Choroid plexus epithelial cell (primary cell): ENCODE measurements around the gene RRAGC.

Experiments
- DNase-seq: peaks from one replicate; pipeline ENCODE4 v3.0.0-alpha.2; 2010; ENCODE audit warnings: low read depth
- H3K4me3 ChIP-seq: 2 replicates; pipeline ENCODE4 v1.5.1; 2011; ENCODE audit warnings: low read depth, mild to moderate bottlenecking, control low read depth, low read length, moderate library complexity
- TF ChIP-seq, protein P1 (sequence below): conservative IDR thresholded peaks from 2 replicates; pipeline ENCODE4 v1.5.1; 2011; ENCODE audit warnings: low read depth, mild to moderate bottlenecking, control low read depth, inconsistent platforms, low read length, moderate library complexity

The RRAGC gene

DNA sequence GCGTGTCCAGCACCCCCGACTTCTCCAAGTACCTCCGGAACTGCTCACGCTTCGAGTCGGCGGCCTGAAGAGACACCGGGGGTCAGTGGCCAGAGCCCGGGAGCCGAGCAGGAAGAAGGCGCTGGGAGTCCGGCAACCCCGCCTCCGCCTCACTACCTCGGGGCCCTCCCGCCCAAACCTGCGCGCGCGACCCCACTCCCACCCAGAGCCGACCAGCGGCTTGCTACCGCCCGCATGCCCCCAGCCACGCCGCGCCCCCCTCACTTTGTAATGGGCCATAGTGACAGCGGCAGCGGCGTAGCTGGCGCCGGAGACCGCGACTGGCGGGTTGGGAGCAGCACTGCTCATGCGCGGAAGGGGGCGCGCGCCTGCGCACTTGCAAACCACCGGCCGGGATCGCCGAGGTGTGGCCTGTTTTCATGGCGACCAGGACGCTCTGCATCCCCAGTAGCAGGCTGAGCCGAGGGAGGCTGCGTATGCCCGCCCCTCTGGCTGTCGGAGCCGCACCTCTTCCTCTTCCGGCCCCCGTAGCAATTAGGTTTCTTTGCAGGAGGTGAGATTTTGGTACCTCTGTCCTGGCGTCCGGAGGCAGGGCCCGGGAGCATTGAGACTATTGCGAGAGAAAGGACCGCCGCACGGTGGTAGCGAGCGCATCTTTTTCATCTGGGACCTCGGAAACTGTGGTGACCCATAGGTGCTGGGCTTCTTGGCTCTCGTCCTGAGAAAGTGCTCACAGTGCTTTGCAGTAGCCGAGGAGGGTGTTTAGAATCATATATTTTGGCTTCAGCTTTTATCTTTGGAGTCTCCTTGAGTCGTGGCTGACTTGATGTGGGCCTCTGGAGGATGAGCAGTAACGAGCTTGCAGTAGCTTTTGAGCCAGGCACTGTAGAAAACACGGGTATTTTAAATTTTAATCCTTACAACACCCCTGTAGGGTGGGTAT lies 13.7 kb upstream of the RRAGC start, which contains the start of gene MYCBP:
Gene MYCBP (minus strand): TSS at position 322 of the 943 bp plus-strand sequence. CDS start 43 bp downstream, at position 279.
- peak; percentile 97 for DNase-seq
- peak within 1 kb of the TSS; percentile 89 for H3K4me3 ChIP-seq
- TF ChIP-seq, protein P1, sequence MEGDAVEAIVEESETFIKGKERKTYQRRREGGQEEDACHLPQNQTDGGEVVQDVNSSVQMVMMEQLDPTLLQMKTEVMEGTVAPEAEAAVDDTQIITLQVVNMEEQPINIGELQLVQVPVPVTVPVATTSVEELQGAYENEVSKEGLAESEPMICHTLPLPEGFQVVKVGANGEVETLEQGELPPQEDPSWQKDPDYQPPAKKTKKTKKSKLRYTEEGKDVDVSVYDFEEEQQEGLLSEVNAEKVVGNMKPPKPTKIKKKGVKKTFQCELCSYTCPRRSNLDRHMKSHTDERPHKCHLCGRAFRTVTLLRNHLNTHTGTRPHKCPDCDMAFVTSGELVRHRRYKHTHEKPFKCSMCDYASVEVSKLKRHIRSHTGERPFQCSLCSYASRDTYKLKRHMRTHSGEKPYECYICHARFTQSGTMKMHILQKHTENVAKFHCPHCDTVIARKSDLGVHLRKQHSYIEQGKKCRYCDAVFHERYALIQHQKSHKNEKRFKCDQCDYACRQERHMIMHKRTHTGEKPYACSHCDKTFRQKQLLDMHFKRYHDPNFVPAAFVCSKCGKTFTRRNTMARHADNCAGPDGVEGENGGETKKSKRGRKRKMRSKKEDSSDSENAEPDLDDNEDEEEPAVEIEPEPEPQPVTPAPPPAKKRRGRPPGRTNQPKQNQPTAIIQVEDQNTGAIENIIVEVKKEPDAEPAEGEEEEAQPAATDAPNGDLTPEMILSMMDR = no peak

DNA sequence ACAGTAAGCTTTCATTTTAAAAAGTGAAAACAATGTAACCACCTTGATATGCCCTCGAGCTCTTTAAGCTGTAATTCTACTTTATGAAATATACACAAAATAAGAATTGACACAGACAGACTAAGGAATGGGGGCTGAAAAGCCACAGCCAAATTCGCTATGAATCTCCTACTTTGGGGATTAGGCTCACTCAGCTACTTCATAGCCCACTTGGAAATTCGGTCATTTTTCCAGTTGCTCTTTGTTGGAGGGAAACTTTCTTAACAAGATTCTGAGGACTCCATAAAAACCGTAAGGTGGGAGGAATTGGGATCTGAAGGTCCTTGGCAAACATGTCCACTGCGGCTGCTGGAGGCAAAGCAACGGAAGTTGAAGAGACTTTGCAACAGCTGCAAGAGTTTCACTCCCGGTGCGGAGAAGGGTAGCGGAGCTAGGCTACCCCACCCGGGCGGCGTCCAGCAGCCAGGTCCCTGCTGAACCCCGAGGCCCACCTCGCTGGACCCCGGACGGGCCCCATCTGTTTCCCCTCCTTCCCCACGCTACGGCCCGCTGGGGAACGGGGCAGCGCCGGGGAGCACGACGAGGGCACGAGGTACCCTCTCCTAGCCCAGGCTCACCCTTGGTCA lies 12.9 kb upstream of the RRAGC start:
- TF ChIP-seq, protein P1 = no peak
- peak overlapping the region; percentile 89 for H3K4me3 ChIP-seq
- peak; percentile 44 for DNase-seq

DNA sequence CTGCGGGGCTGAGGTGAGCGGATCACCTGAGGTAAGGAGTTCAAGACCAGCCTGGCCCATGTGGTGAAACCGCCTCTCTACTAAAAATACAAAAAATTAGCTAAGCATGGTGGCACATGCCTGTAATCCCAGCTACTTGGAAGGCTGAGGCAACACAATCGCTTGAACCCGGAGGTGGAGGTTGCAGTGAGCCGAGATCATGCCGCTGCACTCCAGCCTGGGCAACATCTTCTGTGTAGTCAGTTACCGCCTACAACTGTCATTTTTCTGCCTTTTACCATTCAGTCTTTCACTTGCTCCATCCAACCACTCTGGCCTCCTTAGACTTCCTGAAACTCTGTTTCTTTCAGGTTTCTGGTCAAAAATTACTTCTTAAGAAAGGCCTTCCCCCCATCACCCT lies 11.4 kb upstream of the RRAGC start:
- no peak overlapping the region for H3K4me3 ChIP-seq
- TF ChIP-seq, protein P1 = no peak
- DNase-seq = no peak

DNA sequence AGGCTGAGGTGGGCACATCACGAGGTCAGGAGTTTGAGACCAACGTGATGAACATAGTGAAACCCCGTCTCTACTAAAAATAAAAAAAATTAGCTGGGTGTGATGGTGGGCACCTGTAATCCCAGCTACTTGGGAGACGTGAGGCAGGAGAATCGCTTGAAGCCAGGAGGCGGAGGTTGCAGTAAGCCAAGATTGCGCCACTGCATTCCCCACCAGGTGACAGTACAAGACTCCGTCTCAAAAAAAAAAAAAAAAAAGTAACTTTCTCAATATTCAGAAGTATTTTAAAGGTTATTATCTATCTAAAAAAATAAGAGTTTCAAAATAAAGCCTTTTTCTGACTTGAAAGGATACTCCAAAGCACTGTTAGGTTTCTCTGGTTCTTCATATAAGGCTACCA lies 7.6 kb upstream of the RRAGC start:
- no peak for DNase-seq
- H3K4me3 ChIP-seq = no peak overlapping the region
- TF ChIP-seq, protein P1 = no peak

DNA sequence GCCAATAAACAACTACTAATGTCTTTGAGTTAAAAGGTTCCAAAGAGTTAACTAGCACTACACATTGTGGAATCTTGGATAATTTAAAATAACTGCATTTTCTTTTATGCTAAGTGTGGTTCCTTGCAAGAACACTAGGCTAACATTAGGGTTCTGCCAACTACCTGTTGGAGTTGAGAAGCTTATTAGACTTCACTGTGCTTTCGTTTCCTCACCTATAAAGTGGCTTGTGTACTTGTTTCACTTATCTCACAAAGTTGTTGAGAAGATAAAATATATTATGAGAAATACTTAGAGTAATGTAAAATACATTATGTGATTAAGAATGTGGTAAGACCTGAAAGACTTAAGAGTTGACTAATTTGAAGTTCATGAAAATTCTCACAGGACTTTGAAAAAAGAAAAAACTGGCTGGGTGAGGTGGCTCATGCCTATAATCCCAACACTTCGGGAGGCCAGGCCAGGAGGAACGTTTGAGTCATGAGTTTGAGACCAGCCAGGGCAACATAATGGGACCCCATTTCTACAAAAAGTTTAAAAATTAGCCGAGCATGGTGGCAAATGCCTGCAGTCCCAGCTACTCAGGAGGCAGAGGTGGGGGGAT lies 5.6 kb upstream of the RRAGC start:
- no peak overlapping the region for H3K4me3 ChIP-seq
- peak; percentile 13 for DNase-seq
- TF ChIP-seq, protein P1 = no peak

DNA sequence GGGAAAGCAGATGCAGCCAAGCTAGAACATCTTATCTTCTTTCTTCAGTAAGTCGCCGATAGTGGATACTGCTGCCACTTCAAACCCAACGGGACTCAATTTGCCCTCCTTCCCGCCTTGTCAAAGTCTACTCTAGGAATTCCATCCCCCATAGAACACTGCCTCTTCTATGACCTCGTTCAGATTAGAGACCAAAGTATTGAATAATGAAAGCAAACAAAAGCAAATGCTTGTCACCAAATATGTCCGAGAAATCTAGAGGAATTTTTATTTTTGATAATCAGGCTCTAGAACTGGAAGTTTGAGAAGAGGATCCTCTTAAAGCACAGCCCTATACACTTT lies 853 bp upstream of the RRAGC start:
- peak; percentile 16 for DNase-seq
- TF ChIP-seq, protein P1 = no peak
- peak overlapping the region; percentile 75 for H3K4me3 ChIP-seq
